HG02759 (cell line): ENCODE data around the gene SPRED1.
A peak's percentile ranks its signal among the peaks of the same experiment; 100 is the strongest.

Experiments used
- ATAC-seq: cut with Tn5 transposase; IDR thresholded peaks from one replicate; pipeline ENCODE4 v1.9.1; 2021; ENCODE audit warnings: mild to moderate bottlenecking, moderate library complexity; ENCODE audit not compliant: unreplicated experiment

Gene SPRED1

GRCh38 chr15:38252481-38253350, at the start of gene SPRED1:
SPRED1 (plus strand) TSS chr15:38252836; CDS start chr15:38253186, 350 bp downstream.
- peak; percentile 31 for ATAC-seq

- ATAC-seq: no peak
These were observed 46.9 kb upstream of the SPRED1 start for GRCh38 chr15:38205526-38206272.

DNA sequence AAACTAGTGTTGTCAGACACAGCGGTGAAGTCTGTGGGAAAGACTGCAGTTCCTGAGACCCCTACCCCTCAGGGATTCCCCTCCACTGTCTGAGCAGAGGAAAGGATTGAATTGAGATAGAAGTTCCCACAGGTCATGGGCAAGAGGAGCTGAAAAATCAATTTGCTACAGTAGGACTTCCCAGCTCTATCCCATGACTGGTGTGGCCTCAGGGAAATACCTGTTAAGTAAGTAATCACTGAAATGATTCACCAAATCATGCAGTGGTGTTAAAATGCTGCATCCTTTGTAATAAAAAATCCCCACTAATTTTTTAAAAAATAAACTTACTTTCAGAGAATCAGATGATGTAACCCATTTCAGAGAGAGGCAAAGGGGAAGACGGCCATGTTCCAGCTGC, 45.0 kb upstream of the SPRED1 start:
- no peak for ATAC-seq

- ATAC-seq: no peak
These were observed 44.4 kb upstream of the SPRED1 start for GRCh38 chr15:38208206-38208605.

- no peak for ATAC-seq
These were observed 43.9 kb upstream of the SPRED1 start for GRCh38 chr15:38208779-38209178.

DNA sequence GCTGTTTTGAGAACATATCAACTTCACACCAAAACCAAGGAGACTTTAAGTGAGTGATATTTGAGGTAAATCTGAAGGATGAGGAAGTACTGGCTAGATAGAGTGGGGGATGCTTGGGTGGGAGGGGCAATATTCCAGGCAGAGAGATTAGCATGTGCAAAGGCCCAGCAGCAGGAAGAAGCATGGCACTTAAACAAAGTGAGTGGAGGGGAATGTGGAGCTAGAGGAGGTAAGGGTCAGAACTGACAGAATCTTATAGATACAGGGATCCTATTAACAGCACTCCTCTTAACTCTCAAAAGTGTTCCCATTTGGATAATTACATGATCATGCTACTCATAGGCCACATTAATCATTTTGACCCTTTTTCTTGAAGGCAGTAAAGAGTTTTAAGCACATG, 41.4 kb upstream of the SPRED1 start:
- ATAC-seq: no peak

DNA sequence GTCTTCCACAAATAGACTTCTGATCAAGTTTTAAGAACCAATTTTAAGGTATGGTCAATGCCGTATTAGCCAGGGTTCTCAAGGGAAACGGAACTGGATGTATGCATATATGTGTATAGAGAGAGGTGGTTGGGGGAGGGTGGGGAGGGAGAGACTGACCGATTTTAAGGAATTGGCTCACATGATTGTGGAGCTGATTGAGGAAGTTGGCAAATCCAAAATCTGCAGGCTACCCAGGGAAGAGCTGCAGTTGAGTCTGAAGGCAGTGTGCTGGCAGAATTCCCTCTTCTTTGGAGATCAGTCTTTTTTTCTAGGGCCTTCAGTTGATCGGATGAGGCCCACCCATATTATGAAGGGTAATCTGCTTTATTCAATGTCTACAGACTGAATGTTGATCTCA, 40.8 kb upstream of the SPRED1 start:
- no peak for ATAC-seq

DNA sequence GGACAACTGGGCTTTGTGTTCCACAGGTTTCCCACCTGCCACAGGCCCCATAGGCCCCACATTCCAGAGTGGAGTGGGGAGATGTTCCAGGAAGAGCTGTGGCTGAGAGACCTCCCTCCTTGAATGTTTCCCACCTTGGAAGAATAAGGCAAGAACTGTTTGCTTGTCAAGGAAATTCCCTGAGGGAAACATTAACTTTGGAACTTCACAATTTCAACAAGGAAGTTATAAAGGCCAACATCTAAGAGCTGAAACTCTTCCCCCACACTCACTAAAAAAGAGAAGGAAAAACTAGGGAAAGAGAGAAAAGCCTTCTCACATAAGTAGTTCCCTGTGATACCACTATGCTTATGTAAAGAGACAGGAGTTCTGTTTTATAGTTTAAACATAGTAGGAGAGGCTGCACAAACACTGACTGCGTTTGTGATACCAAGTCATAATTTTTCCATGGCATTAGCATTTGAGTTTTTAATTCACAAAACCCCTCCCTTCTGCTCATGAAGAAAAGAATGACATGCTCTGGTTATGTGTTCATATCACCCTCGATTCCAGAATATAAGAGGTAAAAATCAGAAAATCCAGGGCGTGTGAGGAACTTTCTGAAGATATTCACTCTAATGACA, 39.8 kb upstream of the SPRED1 start:
- no peak for ATAC-seq

GRCh38 chr15:38213356-38213755, 39.3 kb upstream of the SPRED1 start:
- no peak for ATAC-seq

DNA sequence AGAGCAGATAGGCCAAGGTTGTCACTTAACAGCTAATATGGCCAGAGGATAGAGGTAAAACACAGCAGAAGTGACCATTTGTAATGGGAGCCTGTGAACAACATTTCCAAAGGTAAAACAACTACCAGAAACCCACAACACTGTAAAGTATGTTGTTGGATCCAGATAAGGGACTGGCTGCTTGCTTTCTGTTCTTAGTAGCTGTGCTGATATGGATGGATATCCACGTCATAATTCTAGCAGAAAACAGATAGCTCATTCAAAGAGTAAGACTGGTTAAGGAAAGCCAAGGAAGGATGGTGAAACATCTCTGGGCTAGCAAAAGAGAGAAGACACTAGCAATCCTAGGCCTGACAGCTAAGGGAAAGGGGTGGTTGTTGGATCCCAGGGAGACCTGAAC, 36.9 kb upstream of the SPRED1 start:
- no peak for ATAC-seq

DNA sequence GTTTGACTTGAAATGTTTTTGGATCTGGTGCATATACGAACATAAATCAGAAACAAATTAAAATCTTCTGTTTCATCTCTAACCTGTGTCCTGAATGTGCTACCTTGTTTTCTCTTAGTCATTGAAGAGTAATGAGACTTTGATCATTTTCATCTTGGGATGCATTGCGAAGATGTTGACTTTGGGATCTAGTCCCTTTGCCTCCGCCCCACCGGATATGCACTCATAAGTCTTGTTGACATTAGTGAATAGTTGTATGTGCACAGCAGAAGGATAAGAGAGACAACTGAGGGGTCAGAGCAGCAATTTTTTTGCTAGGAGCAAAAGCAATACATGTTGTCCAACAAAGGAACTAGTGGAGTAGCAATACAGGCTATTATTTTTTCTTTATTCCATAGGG, 35.9 kb upstream of the SPRED1 start:
- no peak for ATAC-seq

GRCh38 chr15:38217191-38217595, 35.4 kb upstream of the SPRED1 start:
- ATAC-seq: no peak

GRCh38 chr15:38217788-38218609, 34.6 kb upstream of the SPRED1 start:
- ATAC-seq: no peak

GRCh38 chr15:38220606-38221273, 31.9 kb upstream of the SPRED1 start:
- ATAC-seq: no peak

DNA sequence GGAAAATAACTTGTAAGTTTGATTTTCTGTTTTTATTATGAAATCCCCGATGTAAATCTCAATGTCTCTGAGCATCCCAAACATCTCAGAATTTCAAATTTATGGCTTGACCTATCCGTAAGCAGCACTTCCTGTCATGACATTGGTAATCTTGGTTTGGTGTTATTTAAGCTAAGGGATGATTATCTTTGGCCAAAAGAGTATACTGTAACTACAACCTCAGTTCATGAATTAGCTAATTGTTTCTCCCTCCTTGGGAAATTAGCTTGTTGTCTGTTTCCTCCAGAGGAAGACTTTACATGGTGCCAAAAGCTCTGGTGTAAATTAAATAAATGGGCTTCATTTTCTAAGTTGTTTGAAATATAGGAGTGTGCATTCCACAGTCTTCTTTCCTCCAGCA, 28.1 kb upstream of the SPRED1 start:
- ATAC-seq: no peak

GRCh38 chr15:38225381-38225780, 27.3 kb upstream of the SPRED1 start:
- ATAC-seq: no peak

GRCh38 chr15:38226608-38227266, 25.9 kb upstream of the SPRED1 start:
- ATAC-seq: no peak

GRCh38 chr15:38227941-38228340, 24.7 kb upstream of the SPRED1 start:
- no peak for ATAC-seq

- no peak for ATAC-seq
These were observed 24.0 kb upstream of the SPRED1 start for GRCh38 chr15:38228618-38229017.
